ENCODE results near the gene FXR2. TPM values are rescaled to one million over a fixed set of nuclear protein-coding genes. Genes with fewer than 3 reads are reported as not detected.

FXR2 gene
- total and polyA plus RNA-seq, 2 donors from 2014 or later = 29.3 to 59.2 TPM

DNA sequence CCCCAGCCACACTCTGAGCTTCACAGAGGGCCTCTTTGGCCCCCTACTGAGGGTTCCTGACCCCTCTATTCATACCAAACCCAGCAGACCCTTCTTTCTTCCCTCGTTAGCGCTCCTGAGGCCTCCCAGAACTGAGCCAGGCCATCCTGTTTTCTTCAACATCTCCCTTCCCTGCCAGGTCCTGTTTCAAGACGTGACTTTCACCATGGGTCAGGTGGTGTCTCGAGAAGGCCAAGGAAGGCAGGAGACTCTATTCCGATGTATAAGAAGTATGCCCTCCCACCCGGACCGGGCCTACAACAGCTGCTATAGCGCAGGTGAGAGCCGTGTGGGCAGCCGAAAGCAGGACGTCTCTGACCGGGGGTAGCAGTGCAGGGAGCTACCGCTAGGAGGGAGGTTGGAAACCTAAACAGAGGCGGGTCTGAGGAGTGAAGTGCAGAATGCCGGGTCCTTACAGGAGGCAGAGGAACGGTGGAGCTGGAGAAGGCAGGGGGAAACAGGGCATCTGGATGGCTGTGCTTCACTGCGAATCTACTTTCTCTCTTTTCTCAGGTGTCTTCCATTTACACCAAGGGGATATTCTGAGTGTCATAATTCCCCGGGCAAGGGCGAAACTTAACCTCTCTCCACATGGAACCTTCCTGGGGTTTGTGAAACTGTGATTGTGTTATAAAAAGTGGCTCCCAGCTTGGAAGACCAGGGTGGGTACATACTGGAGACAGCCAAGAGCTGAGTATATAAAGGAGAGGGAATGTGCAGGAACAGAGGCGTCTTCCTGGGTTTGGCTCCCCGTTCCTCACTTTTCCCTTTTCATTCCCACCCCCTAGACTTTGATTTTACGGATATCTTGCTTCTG, 54.3 kb downstream of the FXR2 start:
- Histone ChIP-seq H3K9ac (ENCODE audit: low read length in 3 of 3) (peak overlapping the region; percentile 42 to 92 (median 67)), H3K27ac (ENCODE audit: low read depth in 2 of 2, low read length in 2 of 2) (peak overlapping the region; percentile 99 to 100), H3K4me1 (ENCODE audit: control insufficient read depth in 2 of 3, insufficient read depth in 2 of 3, low read depth in 1 of 3, low read length in 3 of 3) (peaks cover 3 to 49% (median 35%) of the 10 kb centered on the region in 3 donors), H3K4me3 (ENCODE audit: low read length in 3 of 3) (peak overlapping the region; percentile 50 to 86 (median 65)), H3K9me3 (ENCODE audit: control insufficient read depth in 2 of 3, insufficient read depth in 1 of 3, low read length in 3 of 3) (no peaks in the 10 kb centered on the region), H3K36me3 (ENCODE audit: control insufficient read depth in 2 of 3, insufficient read depth in 3 of 3, low read length in 3 of 3) (peaks cover 4 to 14% (median 6%) of the 10 kb centered on the region in 3 donors), H3K27me3 (ENCODE audit: control insufficient read depth, insufficient read depth, low read length) (no peaks in the 10 kb centered on the region)
- intact Hi-C loops (cut with DNase I) = no loop called here
- FAIRE-seq (no peak), DNase-seq (peak; percentile 82 to 86 (median 85))
- peak; percentile 63 for TF ChIP-seq CTCF (IDR thresholded peaks at IDR 0.05; ENCODE audit: borderline replicate concordance, extremely low read depth, insufficient read depth)

GRCh38 chr17:7559320-7560171, 55.2 kb downstream of the FXR2 start:
- Histone ChIP-seq H3K36me3 (ENCODE audit: control insufficient read depth in 2 of 3, insufficient read depth in 3 of 3, low read length in 3 of 3) (peaks cover 0 to 5% (median 4%) of the 10 kb centered on the region in 3 donors), H3K9ac (ENCODE audit: low read length in 3 of 3) (peak overlapping the region in 2 of 3 donors; percentile 67 to 92), H3K27me3 (ENCODE audit: control insufficient read depth, insufficient read depth, low read length) (no peaks in the 10 kb centered on the region), H3K4me3 (ENCODE audit: low read length in 3 of 3) (peak overlapping the region in 2 of 3 donors; percentile 65 to 86), H3K27ac (ENCODE audit: low read depth in 2 of 2, low read length in 2 of 2) (peak overlapping the region; percentile 99 to 100), H3K4me1 (ENCODE audit: control insufficient read depth in 2 of 3, insufficient read depth in 2 of 3, low read depth in 1 of 3, low read length in 3 of 3) (peaks cover 3 to 49% (median 35%) of the 10 kb centered on the region in 3 donors), H3K9me3 (ENCODE audit: control insufficient read depth in 2 of 3, insufficient read depth in 1 of 3, low read length in 3 of 3) (no peaks in the 10 kb centered on the region)
- TF ChIP-seq CTCF (IDR thresholded peaks at IDR 0.05; ENCODE audit: borderline replicate concordance, extremely low read depth, insufficient read depth) = no peak
- no peak for FAIRE-seq
- intact Hi-C loops (cut with DNase I) = no loop called here
- DNase-seq = peak in 1 of 5 donors; percentile 79

DNA sequence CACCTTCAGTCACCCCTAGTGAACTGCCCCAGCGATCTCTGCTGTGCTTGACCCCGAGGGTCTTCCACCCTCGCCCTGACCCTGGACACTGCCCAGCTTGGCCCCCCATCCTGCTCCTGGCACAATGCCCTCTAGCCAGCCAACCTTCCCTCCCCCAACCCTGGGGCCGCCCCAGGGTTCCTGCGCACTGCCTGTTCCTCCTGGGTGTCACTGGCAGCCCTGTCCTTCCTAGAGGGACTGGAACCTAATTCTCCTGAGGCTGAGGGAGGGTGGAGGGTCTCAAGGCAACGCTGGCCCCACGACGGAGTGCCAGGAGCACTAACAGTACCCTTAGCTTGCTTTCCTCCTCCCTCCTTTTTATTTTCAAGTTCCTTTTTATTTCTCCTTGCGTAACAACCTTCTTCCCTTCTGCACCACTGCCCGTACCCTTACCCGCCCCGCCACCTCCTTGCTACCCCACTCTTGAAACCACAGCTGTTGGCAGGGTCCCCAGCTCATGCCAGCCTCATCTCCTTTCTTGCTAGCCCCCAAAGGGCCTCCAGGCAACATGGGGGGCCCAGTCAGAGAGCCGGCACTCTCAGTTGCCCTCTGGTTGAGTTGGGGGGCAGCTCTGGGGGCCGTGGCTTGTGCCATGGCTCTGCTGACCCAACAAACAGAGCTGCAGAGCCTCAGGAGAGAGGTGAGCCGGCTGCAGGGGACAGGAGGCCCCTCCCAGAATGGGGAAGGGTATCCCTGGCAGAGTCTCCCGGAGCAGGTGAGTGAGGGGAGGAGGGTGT, 56.0 kb downstream of the FXR2 start, which contains the start of gene TNFSF13:
TSS of gene TNFSF13 (plus strand) at position 207 of the 776 bp plus-strand sequence. CDS start at position 497, 290 bp downstream.
- no peaks in the 10 kb centered on the region for H3K27me3 ChIP-seq (ENCODE audit: control insufficient read depth, insufficient read depth, low read length)
- H3K4me3 ChIP-seq (ENCODE audit: low read length in 3 of 3) = peak within 1 kb of the TSS; percentile 26 to 86 (median 65)
- no peaks in the 10 kb centered on the region for H3K36me3 ChIP-seq (ENCODE audit: control insufficient read depth in 2 of 3, insufficient read depth in 3 of 3, low read length in 3 of 3)
- no peak for TF ChIP-seq CTCF (IDR thresholded peaks at IDR 0.05; ENCODE audit: borderline replicate concordance, extremely low read depth, insufficient read depth)
- FAIRE-seq (no peak), DNase-seq (peak in 2 of 5 donors; percentile 57 to 90)
- no peaks in the 10 kb centered on the region for H3K9me3 ChIP-seq (ENCODE audit: control insufficient read depth in 2 of 3, insufficient read depth in 1 of 3, low read length in 3 of 3)
- peak within 1 kb of the TSS; percentile 99 to 100 for H3K27ac ChIP-seq (ENCODE audit: low read depth in 2 of 2, low read length in 2 of 2)
- H3K4me1 ChIP-seq (ENCODE audit: control insufficient read depth in 2 of 3, insufficient read depth in 2 of 3, low read depth in 1 of 3, low read length in 3 of 3) = peaks cover 3 to 45% (median 35%) of the 10 kb centered on the region in 3 donors
- intact Hi-C loops (cut with DNase I) = no loop called here
- peak within 1 kb of the TSS in 2 of 3 donors; percentile 67 to 92 for H3K9ac ChIP-seq (ENCODE audit: low read length in 3 of 3)

All from kidney (tissue), 14 donors.